Neural progenitor cell (in vitro differentiated cells): ENCODE data around the gene DNAJC22. TPM values are rescaled to one million over a fixed set of nuclear protein-coding genes. Genes with fewer than 3 reads are reported as not detected.

Experiments used
- DNase-seq: peaks from one replicate; pipeline ENCODE4 v3.0.0-alpha.2; 2016; ENCODE audit warnings: low spot score
- H2AFZ ChIP-seq: fragments of 200-600 bp; sonication (generic); replicated peaks from 2 replicates; pipeline ENCODE4 v1.6.1; 2016; ENCODE audit warnings: antibody characterized with exemption
- H3F3A ChIP-seq: fragments of 200-600 bp; sonication (generic); 2 replicates; pipeline ENCODE4 v1.6.1; 2016; ENCODE audit warnings: antibody characterized with exemption, low read depth
- H3K27ac ChIP-seq: fragments of 200-600 bp; sonication (generic); 2 replicates; pipeline ENCODE4 v1.5.1; 2016; ENCODE audit warnings: mild to moderate bottlenecking
- H3K27me3 ChIP-seq: fragments of 200-600 bp; sonication (generic); 2 replicates; pipeline ENCODE4 v1.6.1; 2016; ENCODE audit warnings: mild to moderate bottlenecking, moderate library complexity
- H3K36me3 ChIP-seq: fragments of 200-600 bp; sonication (generic); 2 replicates; pipeline ENCODE4 v1.5.1; 2016
- H3K4me1 ChIP-seq: fragments of 200-600 bp; sonication (generic); 2 replicates; pipeline ENCODE4 v1.6.1; 2016; ENCODE audit warnings: mixed run types
- H3K4me2 ChIP-seq: fragments of 200-600 bp; sonication (generic); 2 replicates; pipeline ENCODE4 v1.6.1; 2016
- H3K4me3 ChIP-seq: fragments of 200-600 bp; sonication (generic); 2 replicates; pipeline ENCODE4 v1.5.1; 2016
- H3K79me2 ChIP-seq: fragments of 200-600 bp; sonication (generic); 2 replicates; pipeline ENCODE4 v1.6.1; 2016; ENCODE audit warnings: low read depth
- H3K9ac ChIP-seq: fragments of 200-600 bp; sonication (generic); 2 replicates; pipeline ENCODE4 v1.6.1; 2016
- H3K9me3 ChIP-seq: fragments of 200-600 bp; sonication (generic); 2 replicates; pipeline ENCODE4 v1.5.1; 2016; ENCODE audit warnings: low read depth
- H4K20me1 ChIP-seq: fragments of 200-600 bp; sonication (generic); 2 replicates; pipeline ENCODE4 v1.6.1; 2016; ENCODE audit warnings: low read depth
- H3K27ac Mint-ChIP-seq: 3 replicates; pipeline ENCODE4 v1.8.0; 2021; ENCODE audit warnings: mixed read lengths
- H3K27me3 Mint-ChIP-seq: 2 replicates; pipeline ENCODE4 v1.8.0; 2022; ENCODE audit warnings: low read depth, mild to moderate bottlenecking, inconsistent platforms, moderate library complexity, mixed read lengths; ENCODE audit not compliant: insufficient read depth
- H3K36me3 Mint-ChIP-seq: 3 replicates; pipeline ENCODE4 v1.8.0; 2021; ENCODE audit warnings: mixed read lengths
- H3K4me1 Mint-ChIP-seq: 3 replicates; pipeline ENCODE4 v1.8.0; 2021; ENCODE audit warnings: mixed read lengths
- H3K4me3 Mint-ChIP-seq: 3 replicates; pipeline ENCODE4 v1.8.0; 2021; ENCODE audit warnings: mild to moderate bottlenecking, moderate library complexity, mixed read lengths
- H3K9me3 Mint-ChIP-seq: 3 replicates; pipeline ENCODE4 v1.8.0; 2020; ENCODE audit warnings: mixed read lengths
- CTCF ChIP-seq: fragments of 200-600 bp; sonication (generic); IDR thresholded peaks from 2 replicates; pipeline ENCODE4 v1.5.1; 2017; ENCODE audit warnings: antibody characterized with exemption, mild to moderate bottlenecking
- EZH2 ChIP-seq: fragments of 200-600 bp; sonication (generic); IDR thresholded peaks from 2 replicates; pipeline ENCODE4 v1.6.1; 2017; ENCODE audit warnings: antibody characterized with exemption, mild to moderate bottlenecking, moderate library complexity
- EZH2phosphoT487 ChIP-seq: fragments of 200-600 bp; sonication (generic); IDR thresholded peaks from 2 replicates; pipeline ENCODE4 v1.6.1; 2017; ENCODE audit warnings: antibody characterized with exemption
- total RNA-seq: library from RNA; depleted of rRNA; stranded (reverse); fragments of >200 nt; gene quantifications from 2 replicates; pipeline ENCODE4 v1.2.3, GENCODE V29; 2015; ENCODE audit warnings: low replicate concordance

DNAJC22 gene
- total RNA-seq, 1 donor from 2014 or later = 0.39 TPM

- peak; percentile 87 for DNase-seq
- Histone ChIP-seq H3K4me3 (no peak overlapping the region), H3K79me2 (no peaks in the 10 kb centered on the region), H3K4me2 (no peak overlapping the region), H3K27ac (no peak overlapping the region), H3F3A (no peaks in the 10 kb centered on the region), H4K20me1 (no peaks in the 10 kb centered on the region), H3K4me1 (no peaks in the 10 kb centered on the region), H2AFZ (peak overlapping the region; percentile 60), H3K9me3 (no peaks in the 10 kb centered on the region), H3K36me3 (no peaks in the 10 kb centered on the region), H3K9ac (no peak overlapping the region), H3K27me3 (no peaks in the 10 kb centered on the region)
- H3K36me3 Mint-ChIP-seq = no peaks in the 10 kb centered on the region
- H3K27ac Mint-ChIP-seq = no peak overlapping the region
- peaks cover 11% of the 10 kb centered on the region for H3K27me3 Mint-ChIP-seq
- no peaks in the 10 kb centered on the region for H3K9me3 Mint-ChIP-seq
- no peak overlapping the region for H3K4me3 Mint-ChIP-seq
- H3K4me1 Mint-ChIP-seq = peaks cover 12% of the 10 kb centered on the region
- no peak for TF ChIP-seq EZH2phosphoT487
- TF ChIP-seq EZH2 = no peak
- peak; percentile 89 for TF ChIP-seq CTCF
These were observed 11.9 kb downstream of the DNAJC22 start for GRCh38 chr12:49358483-49359141.

GRCh38 chr12:49359671-49360070 is 13.0 kb downstream of the DNAJC22 start:
- no peak overlapping the region for H3K27ac ChIP-seq
- H4K20me1 ChIP-seq = no peaks in the 10 kb centered on the region
- no peak overlapping the region for H3K4me3 Mint-ChIP-seq
- no peaks in the 10 kb centered on the region for H3K36me3 ChIP-seq
- no peak overlapping the region for H3K4me2 ChIP-seq
- no peaks in the 10 kb centered on the region for H3K79me2 ChIP-seq
- no peak for DNase-seq
- H3K27me3 ChIP-seq = no peaks in the 10 kb centered on the region
- H3K27me3 Mint-ChIP-seq = peaks cover 11% of the 10 kb centered on the region
- no peak overlapping the region for H3K9ac ChIP-seq
- H3K9me3 ChIP-seq = no peaks in the 10 kb centered on the region
- H3K4me3 ChIP-seq = no peak overlapping the region
- peaks cover 12% of the 10 kb centered on the region for H3K4me1 Mint-ChIP-seq
- TF ChIP-seq EZH2 = no peak
- no peak for TF ChIP-seq CTCF
- TF ChIP-seq EZH2phosphoT487 = no peak
- no peaks in the 10 kb centered on the region for H3K4me1 ChIP-seq
- no peak overlapping the region for H2AFZ ChIP-seq
- no peak overlapping the region for H3K27ac Mint-ChIP-seq
- H3K9me3 Mint-ChIP-seq = no peaks in the 10 kb centered on the region
- H3F3A ChIP-seq = no peaks in the 10 kb centered on the region
- no peaks in the 10 kb centered on the region for H3K36me3 Mint-ChIP-seq

- no peak overlapping the region for H3K9ac ChIP-seq
- H3K4me1 ChIP-seq = no peaks in the 10 kb centered on the region
- H3K4me2 ChIP-seq = no peak overlapping the region
- H4K20me1 ChIP-seq = no peaks in the 10 kb centered on the region
- H3K4me3 ChIP-seq = no peak overlapping the region
- no peaks in the 10 kb centered on the region for H3K36me3 ChIP-seq
- no peaks in the 10 kb centered on the region for H3K36me3 Mint-ChIP-seq
- no peaks in the 10 kb centered on the region for H3K9me3 ChIP-seq
- peaks cover 8% of the 10 kb centered on the region for H3K27me3 Mint-ChIP-seq
- H2AFZ ChIP-seq = no peak overlapping the region
- H3K27ac ChIP-seq = no peak overlapping the region
- no peaks in the 10 kb centered on the region for H3K9me3 Mint-ChIP-seq
- H3K79me2 ChIP-seq = no peaks in the 10 kb centered on the region
- H3F3A ChIP-seq = peaks cover 19% of the 10 kb centered on the region
- peaks cover 12% of the 10 kb centered on the region for H3K4me1 Mint-ChIP-seq
- no peak overlapping the region for H3K4me3 Mint-ChIP-seq
- peaks cover 6% of the 10 kb centered on the region for H3K27me3 ChIP-seq
- no peak for TF ChIP-seq CTCF
- TF ChIP-seq EZH2phosphoT487 = no peak
- TF ChIP-seq EZH2 = no peak
- no peak overlapping the region for H3K27ac Mint-ChIP-seq
- DNase-seq = no peak
These were observed 15.4 kb downstream of the DNAJC22 start for GRCh38 chr12:49362077-49362476.
